ENCODE measurements around the gene TACC3.
"Not testable (repeated sequence)": the region's sequence is repeated elsewhere in the genome, so short reads cannot be mapped to it uniquely, and the experiment has no call there.

DNA sequence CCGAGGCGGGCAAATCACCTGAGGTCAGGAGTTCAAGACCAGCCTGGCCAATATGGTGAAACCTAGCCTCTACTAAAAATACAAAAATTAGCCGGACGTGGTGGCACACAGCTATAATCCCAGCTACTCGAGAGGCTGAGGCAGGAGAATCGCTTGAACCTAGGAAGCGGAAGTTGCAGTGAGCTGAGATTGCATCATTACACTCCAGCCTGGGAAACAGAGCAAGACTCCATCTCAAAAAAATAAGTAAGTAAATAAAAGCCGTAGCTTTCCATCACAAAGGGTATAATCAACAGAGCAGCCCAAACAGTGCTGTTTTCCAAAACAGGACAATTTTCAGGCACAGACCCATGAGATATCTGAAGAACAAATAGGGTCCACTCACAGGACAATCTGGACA lies 19.6 kb upstream of the TACC3 start:
- TF ChIP-seq, protein P1, sequence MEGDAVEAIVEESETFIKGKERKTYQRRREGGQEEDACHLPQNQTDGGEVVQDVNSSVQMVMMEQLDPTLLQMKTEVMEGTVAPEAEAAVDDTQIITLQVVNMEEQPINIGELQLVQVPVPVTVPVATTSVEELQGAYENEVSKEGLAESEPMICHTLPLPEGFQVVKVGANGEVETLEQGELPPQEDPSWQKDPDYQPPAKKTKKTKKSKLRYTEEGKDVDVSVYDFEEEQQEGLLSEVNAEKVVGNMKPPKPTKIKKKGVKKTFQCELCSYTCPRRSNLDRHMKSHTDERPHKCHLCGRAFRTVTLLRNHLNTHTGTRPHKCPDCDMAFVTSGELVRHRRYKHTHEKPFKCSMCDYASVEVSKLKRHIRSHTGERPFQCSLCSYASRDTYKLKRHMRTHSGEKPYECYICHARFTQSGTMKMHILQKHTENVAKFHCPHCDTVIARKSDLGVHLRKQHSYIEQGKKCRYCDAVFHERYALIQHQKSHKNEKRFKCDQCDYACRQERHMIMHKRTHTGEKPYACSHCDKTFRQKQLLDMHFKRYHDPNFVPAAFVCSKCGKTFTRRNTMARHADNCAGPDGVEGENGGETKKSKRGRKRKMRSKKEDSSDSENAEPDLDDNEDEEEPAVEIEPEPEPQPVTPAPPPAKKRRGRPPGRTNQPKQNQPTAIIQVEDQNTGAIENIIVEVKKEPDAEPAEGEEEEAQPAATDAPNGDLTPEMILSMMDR (IDR thresholded peaks at IDR 0.05) = not testable (repeated sequence)
- not testable (repeated sequence) for TF ChIP-seq POLR2A (IDR thresholded peaks at IDR 0.05)

Measured in esophagus squamous epithelium (tissue), 4 donors.